GM23338 (cell line): ENCODE data around the gene PPP1CB. TPM values are rescaled to one million over a fixed set of nuclear protein-coding genes. Genes with fewer than 3 reads are reported as not detected.

Source experiments
- ATAC-seq: fragments of 200-7000 bp; cut with Tn5 transposase; 3 replicates; pipeline ENCODE4 v1.9.1; 2020
- DNase-seq: peaks from one replicate; pipeline ENCODE4 v3.0.0-alpha.2; 2015; ENCODE audit warnings: low spot score
- H2AFZ ChIP-seq: fragments of 200-600 bp; sonication (generic); 2 replicates; pipeline ENCODE4 v1.8.0; 2016; ENCODE audit warnings: antibody characterized with exemption, mild to moderate bottlenecking, moderate library complexity
- H3F3A ChIP-seq: fragments of 200-600 bp; sonication (generic); replicated peaks from 2 replicates; pipeline ENCODE4 v1.8.0; 2017; ENCODE audit warnings: antibody characterized with exemption, mixed run types, low read depth
- H3K27ac ChIP-seq: fragments of 200-600 bp; sonication (generic); 2 replicates; pipeline ENCODE4 v1.6.1; 2016; ENCODE audit warnings: low read depth
- H3K27me3 ChIP-seq: fragments of 200-600 bp; sonication (generic); 2 replicates; pipeline ENCODE4 v1.8.0; 2016; ENCODE audit warnings: mild to moderate bottlenecking, mixed run types, moderate library complexity; ENCODE audit not compliant: insufficient read depth
- H3K36me3 ChIP-seq: fragments of 200-600 bp; sonication (generic); 2 replicates; pipeline ENCODE4 v1.8.0; 2016; ENCODE audit warnings: mild to moderate bottlenecking; ENCODE audit not compliant: insufficient read depth
- H3K4me1 ChIP-seq: fragments of 200-600 bp; sonication (generic); 2 replicates; pipeline ENCODE4 v1.8.0; 2016; ENCODE audit warnings: mild to moderate bottlenecking, moderate library complexity; ENCODE audit not compliant: insufficient read depth
- H3K4me2 ChIP-seq: fragments of 200-600 bp; sonication (generic); 2 replicates; pipeline ENCODE4 v1.7.1; 2017; ENCODE audit warnings: mixed run types
- H3K4me3 ChIP-seq: fragments of 200-600 bp; sonication (generic); 2 replicates; pipeline ENCODE4 v1.6.1; 2016; ENCODE audit warnings: mixed run types
- H3K79me2 ChIP-seq: fragments of 200-600 bp; sonication (generic); replicated peaks from 2 replicates; pipeline ENCODE4 v1.8.0; 2017; ENCODE audit warnings: mild to moderate bottlenecking; ENCODE audit not compliant: insufficient read depth
- H3K9me2 ChIP-seq: fragments of 200-600 bp; sonication (generic); 2 replicates; pipeline ENCODE4 v1.8.0; 2017; ENCODE audit not compliant: insufficient read depth
- H4K20me1 ChIP-seq: fragments of 200-600 bp; sonication (generic); replicated peaks from 2 replicates; pipeline ENCODE4 v1.8.0; 2017; ENCODE audit warnings: mild to moderate bottlenecking; ENCODE audit not compliant: insufficient read depth
- H3K27ac Mint-ChIP-seq: 2 replicates; pipeline ENCODE4 v1.8.0; 2020; ENCODE audit warnings: inconsistent platforms, mild to moderate bottlenecking, moderate library complexity, mixed read lengths
- H3K27me3 Mint-ChIP-seq: 3 replicates; pipeline ENCODE4 v1.8.0; 2022; ENCODE audit warnings: low read depth, mild to moderate bottlenecking, moderate library complexity, mixed read lengths, inconsistent platforms; ENCODE audit not compliant: insufficient read depth, poor library complexity
- H3K36me3 Mint-ChIP-seq: 3 replicates; pipeline ENCODE4 v1.8.0; 2021; ENCODE audit warnings: low read depth, mild to moderate bottlenecking, inconsistent platforms, moderate library complexity, mixed read lengths
- H3K4me1 Mint-ChIP-seq: 3 replicates; pipeline ENCODE4 v1.8.0; 2020; ENCODE audit warnings: mild to moderate bottlenecking, inconsistent platforms, mixed read lengths
- H3K4me3 Mint-ChIP-seq: 3 replicates; pipeline ENCODE4 v1.8.0; 2021; ENCODE audit warnings: moderate library complexity, mild to moderate bottlenecking, inconsistent platforms, mixed read lengths
- H3K9me3 Mint-ChIP-seq: 3 replicates; pipeline ENCODE4 v1.8.0; 2020; ENCODE audit warnings: moderate library complexity, mild to moderate bottlenecking, inconsistent platforms, mixed read lengths
- CREB1 ChIP-seq: fragments of 250-450 bp; sonication (Bioruptor Pico); IDR thresholded peaks from 2 replicates; pipeline ENCODE4 v1.5.0; 2020; ENCODE audit warnings: low read depth, mild to moderate bottlenecking, moderate library complexity
- CTCF ChIP-seq, 2 experiments: fragments of 200-600 bp in 1 of 2; sonication (generic) in 1 of 2; conservative IDR thresholded peaks; 2 replicates each; pipeline versions ENCODE4 v1.5.1 to v1.6.1; 2016 to 2017; ENCODE audit warnings: antibody characterized with exemption in 2 of 2, low read depth in 2 of 2, mild to moderate bottlenecking in 2 of 2, moderate library complexity in 1 of 2
- EZH2 ChIP-seq: fragments of 200-600 bp; sonication (generic); IDR thresholded peaks from one replicate; pipeline ENCODE4 v1.8.0; 2017; ENCODE audit warnings: antibody characterized with exemption, mild to moderate bottlenecking, low read depth; ENCODE audit not compliant: unreplicated experiment
- EZH2phosphoT487 ChIP-seq: fragments of 200-600 bp; sonication (generic); IDR thresholded peaks from one replicate; pipeline ENCODE4 v1.8.1; 2018; ENCODE audit warnings: antibody characterized with exemption; ENCODE audit not compliant: unreplicated experiment
- JUNB ChIP-seq: IDR thresholded peaks from one replicate; pipeline ENCODE4 v1.6.1; 2016; ENCODE audit warnings: antibody characterized with exemption; ENCODE audit not compliant: unreplicated experiment
- POLR2AphosphoS5 ChIP-seq: IDR thresholded peaks from 2 replicates; pipeline ENCODE4 v1.6.1; 2016; ENCODE audit warnings: antibody characterized with exemption, low read depth
- polyA plus RNA-seq: library from polyadenylated mRNA; unstranded; fragments of >200 nt; fragmentation: Nextera tagmentation; extraction: Ambion mirVana; gene quantifications from 2 replicates; pipeline ENCODE4 v1.2.1, GENCODE V29; 2016
- total RNA-seq: library from RNA; depleted of rRNA; stranded (reverse); fragments of >200 nt; shearing (Covaris generic); gene quantifications from 2 replicates; pipeline ENCODE4 v1.2.3, GENCODE V29; 2014
- TF ChIP-seq, protein P1 (sequence below): IDR thresholded peaks from 2 replicates; pipeline ENCODE4 v1.6.1; 2016; ENCODE audit warnings: antibody characterized with exemption
- TF ChIP-seq, protein P2 (sequence below): fragments of 250-450 bp; sonication (Bioruptor Pico); IDR thresholded peaks from 2 replicates; pipeline ENCODE4 v1.5.0; 2020; ENCODE audit warnings: mild to moderate bottlenecking, moderate library complexity

Gene PPP1CB
- total and polyA plus RNA-seq, 2 experiments from 2014 or later = 103 to 118 TPM

- H3K9me3 Mint-ChIP-seq = peaks cover 20% of the 10 kb centered on the region
- H3F3A ChIP-seq = no peaks in the 10 kb centered on the region
- H3K4me2 ChIP-seq = no peak overlapping the region
- H3K27ac Mint-ChIP-seq = no peak overlapping the region
- H3K79me2 ChIP-seq = no peaks in the 10 kb centered on the region
- peaks cover 4% of the 10 kb centered on the region for H3K27me3 Mint-ChIP-seq
- peaks cover 4% of the 10 kb centered on the region; the same call in 1 of the 3 replicates for H3K36me3 Mint-ChIP-seq
- DNase-seq (no peak), ATAC-seq (no peak)
- H3K4me1 ChIP-seq = no peaks in the 10 kb centered on the region
- no peaks in the 10 kb centered on the region for H3K9me2 ChIP-seq
- H3K4me3 Mint-ChIP-seq = no peak overlapping the region
- no peaks in the 10 kb centered on the region for H4K20me1 ChIP-seq
- no peak for TF ChIP-seq CREB1
- TF ChIP-seq, protein P1, sequence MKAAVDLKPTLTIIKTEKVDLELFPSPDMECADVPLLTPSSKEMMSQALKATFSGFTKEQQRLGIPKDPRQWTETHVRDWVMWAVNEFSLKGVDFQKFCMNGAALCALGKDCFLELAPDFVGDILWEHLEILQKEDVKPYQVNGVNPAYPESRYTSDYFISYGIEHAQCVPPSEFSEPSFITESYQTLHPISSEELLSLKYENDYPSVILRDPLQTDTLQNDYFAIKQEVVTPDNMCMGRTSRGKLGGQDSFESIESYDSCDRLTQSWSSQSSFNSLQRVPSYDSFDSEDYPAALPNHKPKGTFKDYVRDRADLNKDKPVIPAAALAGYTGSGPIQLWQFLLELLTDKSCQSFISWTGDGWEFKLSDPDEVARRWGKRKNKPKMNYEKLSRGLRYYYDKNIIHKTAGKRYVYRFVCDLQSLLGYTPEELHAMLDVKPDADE = no peak
- no peak for TF ChIP-seq JUNB
- no peak for TF ChIP-seq EZH2
- TF ChIP-seq, protein P2, sequence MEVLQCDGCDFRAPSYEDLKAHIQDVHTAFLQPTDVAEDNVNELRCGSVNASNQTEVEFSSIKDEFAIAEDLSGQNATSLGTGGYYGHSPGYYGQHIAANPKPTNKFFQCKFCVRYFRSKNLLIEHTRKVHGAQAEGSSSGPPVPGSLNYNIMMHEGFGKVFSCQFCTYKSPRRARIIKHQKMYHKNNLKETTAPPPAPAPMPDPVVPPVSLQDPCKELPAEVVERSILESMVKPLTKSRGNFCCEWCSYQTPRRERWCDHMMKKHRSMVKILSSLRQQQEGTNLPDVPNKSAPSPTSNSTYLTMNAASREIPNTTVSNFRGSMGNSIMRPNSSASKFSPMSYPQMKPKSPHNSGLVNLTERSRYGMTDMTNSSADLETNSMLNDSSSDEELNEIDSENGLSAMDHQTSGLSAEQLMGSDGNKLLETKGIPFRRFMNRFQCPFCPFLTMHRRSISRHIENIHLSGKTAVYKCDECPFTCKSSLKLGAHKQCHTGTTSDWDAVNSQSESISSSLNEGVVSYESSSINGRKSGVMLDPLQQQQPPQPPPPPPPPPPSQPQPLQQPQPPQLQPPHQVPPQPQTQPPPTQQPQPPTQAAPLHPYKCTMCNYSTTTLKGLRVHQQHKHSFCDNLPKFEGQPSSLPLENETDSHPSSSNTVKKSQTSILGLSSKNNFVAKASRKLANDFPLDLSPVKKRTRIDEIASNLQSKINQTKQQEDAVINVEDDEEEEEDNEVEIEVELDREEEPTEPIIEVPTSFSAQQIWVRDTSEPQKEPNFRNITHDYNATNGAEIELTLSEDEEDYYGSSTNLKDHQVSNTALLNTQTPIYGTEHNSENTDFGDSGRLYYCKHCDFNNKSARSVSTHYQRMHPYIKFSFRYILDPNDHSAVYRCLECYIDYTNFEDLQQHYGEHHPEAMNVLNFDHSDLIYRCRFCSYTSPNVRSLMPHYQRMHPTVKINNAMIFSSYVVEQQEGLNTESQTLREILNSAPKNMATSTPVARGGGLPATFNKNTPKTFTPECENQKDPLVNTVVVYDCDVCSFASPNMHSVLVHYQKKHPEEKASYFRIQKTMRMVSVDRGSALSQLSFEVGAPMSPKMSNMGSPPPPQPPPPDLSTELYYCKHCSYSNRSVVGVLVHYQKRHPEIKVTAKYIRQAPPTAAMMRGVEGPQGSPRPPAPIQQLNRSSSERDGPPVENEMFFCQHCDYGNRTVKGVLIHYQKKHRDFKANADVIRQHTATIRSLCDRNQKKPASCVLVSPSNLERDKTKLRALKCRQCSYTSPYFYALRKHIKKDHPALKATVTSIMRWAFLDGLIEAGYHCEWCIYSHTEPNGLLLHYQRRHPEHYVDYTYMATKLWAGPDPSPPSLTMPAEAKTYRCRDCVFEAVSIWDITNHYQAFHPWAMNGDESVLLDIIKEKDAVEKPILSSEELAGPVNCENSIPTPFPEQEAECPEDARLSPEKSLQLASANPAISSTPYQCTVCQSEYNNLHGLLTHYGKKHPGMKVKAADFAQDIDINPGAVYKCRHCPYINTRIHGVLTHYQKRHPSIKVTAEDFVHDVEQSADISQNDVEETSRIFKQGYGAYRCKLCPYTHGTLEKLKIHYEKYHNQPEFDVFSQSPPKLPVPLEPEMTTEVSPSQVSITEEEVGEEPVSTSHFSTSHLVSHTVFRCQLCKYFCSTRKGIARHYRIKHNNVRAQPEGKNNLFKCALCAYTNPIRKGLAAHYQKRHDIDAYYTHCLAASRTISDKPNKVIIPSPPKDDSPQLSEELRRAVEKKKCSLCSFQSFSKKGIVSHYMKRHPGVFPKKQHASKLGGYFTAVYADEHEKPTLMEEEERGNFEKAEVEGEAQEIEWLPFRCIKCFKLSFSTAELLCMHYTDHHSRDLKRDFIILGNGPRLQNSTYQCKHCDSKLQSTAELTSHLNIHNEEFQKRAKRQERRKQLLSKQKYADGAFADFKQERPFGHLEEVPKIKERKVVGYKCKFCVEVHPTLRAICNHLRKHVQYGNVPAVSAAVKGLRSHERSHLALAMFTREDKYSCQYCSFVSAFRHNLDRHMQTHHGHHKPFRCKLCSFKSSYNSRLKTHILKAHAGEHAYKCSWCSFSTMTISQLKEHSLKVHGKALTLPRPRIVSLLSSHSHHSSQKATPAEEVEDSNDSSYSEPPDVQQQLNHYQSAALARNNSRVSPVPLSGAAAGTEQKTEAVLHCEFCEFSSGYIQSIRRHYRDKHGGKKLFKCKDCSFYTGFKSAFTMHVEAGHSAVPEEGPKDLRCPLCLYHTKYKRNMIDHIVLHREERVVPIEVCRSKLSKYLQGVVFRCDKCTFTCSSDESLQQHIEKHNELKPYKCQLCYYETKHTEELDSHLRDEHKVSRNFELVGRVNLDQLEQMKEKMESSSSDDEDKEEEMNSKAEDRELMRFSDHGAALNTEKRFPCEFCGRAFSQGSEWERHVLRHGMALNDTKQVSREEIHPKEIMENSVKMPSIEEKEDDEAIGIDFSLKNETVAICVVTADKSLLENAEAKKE (CRISPR knock-in tag) = no peak
- TF ChIP-seq EZH2phosphoT487 = no peak
- no peak for TF ChIP-seq POLR2AphosphoS5
- no peak for TF ChIP-seq CTCF (conservative IDR thresholded peaks at IDR 0.05; ENCODE audit: low read depth in 2 of 2)
- no peak overlapping the region for H3K4me3 ChIP-seq
- H3K27me3 ChIP-seq = no peaks in the 10 kb centered on the region
- no peak overlapping the region for H2AFZ ChIP-seq
- H3K36me3 ChIP-seq = no peaks in the 10 kb centered on the region
- H3K4me1 Mint-ChIP-seq = peaks cover 3% of the 10 kb centered on the region; the same call in 2 of the 3 replicates
- H3K27ac ChIP-seq = no peak overlapping the region
These were observed 42.5 kb upstream of the PPP1CB start for GRCh38 chr2:28709101-28709500.
